HG02970 (cell line): ENCODE measurements around the gene SREK1.
A peak's percentile ranks its signal among the peaks of the same experiment; 100 is the strongest.
"Not testable (repeated sequence)": the region's sequence is repeated elsewhere in the genome, so short reads cannot be mapped to it uniquely, and the experiment has no call there.

Experiments used
- ATAC-seq: cut with Tn5 transposase; IDR thresholded peaks from one replicate; pipeline ENCODE4 v1.9.1; 2021; ENCODE audit warnings: mild to moderate bottlenecking, moderate library complexity, moderate number of reproducible peaks; ENCODE audit not compliant: unreplicated experiment, low FRiP score

SREK1 gene, protein sequence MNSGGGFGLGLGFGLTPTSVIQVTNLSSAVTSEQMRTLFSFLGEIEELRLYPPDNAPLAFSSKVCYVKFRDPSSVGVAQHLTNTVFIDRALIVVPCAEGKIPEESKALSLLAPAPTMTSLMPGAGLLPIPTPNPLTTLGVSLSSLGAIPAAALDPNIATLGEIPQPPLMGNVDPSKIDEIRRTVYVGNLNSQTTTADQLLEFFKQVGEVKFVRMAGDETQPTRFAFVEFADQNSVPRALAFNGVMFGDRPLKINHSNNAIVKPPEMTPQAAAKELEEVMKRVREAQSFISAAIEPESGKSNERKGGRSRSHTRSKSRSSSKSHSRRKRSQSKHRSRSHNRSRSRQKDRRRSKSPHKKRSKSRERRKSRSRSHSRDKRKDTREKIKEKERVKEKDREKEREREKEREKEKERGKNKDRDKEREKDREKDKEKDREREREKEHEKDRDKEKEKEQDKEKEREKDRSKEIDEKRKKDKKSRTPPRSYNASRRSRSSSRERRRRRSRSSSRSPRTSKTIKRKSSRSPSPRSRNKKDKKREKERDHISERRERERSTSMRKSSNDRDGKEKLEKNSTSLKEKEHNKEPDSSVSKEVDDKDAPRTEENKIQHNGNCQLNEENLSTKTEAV

DNA sequence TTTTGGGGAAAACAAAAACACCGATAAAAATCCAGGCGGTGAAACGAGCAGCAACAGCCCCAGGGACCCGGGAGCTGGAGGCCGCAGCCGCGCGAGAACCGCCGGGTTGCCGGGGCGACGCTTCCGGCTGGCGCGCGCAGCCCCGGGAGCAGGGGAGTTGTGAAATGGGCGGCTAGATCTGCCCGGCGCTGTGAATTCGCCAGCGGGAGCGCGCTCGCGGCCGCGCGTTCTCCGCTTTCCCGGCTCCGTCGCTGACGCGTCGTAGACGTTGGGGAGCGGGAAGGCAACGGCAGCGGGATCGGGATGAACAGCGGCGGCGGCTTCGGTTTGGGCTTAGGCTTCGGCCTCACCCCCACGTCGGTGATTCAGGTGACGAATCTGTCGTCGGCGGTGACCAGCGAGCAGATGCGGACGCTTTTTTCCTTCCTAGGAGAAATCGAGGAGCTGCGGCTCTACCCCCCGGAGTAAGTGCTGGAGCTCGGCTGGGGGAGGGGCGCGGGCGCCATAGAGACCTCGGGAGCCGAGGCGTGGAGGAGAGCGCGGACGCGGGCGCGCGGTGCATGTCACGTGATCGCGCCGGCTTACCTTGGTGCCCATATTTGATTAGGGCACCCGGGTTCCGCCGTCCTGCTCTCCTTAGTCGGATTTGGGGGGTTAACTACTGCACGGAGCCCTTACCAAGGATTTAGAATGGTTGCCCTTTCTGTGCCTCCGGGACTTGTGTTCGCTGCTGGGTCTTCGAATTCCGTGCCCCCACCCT, at the start of gene SREK1:
SREK1 (plus strand) TSS at position 227 of the 760 bp plus-strand sequence; CDS start at position 304, 77 bp downstream.
- ATAC-seq = peak; percentile 78

DNA sequence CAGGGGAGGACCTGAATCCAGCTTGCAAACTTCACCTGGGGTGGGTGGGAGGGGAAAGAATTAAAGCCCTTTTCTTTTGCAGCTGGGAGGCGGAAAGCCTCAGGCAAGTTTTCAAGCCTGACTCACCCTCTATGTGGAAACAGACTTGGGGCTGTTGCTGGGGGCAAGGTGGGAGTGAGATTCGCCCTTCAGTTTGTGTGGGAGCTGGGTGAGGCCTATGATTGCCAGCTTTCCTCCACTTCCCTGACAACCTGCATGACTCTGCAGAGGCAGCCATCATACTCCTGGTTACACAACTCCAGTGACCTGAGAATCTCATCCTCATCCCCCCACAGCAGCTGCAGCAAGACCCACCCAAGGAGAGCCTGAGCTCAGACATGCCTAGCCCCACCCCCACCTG, 43.2 kb upstream of the SREK1 start:
- no peak for ATAC-seq

DNA sequence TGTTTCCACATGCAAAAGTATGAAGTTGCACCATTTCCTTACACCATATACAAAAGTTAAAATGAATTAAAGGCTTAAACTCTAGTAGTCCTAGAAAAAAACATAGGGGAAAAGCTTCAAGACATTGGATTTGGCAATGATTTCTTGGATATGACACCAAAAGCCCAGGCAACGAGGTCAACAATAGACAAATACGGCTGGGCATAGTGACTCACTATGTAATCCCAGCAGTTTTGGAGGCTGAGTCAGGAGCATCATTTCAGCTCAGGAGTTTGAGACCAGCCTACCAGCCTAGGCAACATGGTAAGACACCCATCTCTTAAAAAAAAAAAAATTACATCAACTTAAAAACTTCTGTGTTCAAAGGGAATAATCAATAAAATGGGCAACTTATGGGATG, 30.9 kb upstream of the SREK1 start:
- no peak for ATAC-seq

DNA sequence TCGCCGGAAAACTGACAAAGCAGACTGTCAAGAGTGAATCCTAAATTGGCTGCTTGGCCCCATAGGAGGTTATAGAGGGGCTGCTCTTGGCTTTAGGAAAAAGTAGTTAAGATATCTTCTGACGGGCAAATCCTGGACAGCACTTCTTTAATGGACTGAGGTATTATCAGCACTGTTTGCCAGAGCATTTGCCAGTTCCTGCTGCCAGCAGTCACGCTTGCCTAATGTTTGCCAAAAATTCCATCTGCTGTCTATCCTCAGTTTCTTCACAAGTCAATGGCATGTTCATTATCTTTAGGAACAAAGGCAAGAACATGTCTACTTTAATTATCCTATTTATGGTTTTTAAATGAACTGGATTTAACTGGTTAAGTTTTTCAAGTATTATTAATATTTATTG, 25.8 kb upstream of the SREK1 start:
- ATAC-seq = no peak

DNA sequence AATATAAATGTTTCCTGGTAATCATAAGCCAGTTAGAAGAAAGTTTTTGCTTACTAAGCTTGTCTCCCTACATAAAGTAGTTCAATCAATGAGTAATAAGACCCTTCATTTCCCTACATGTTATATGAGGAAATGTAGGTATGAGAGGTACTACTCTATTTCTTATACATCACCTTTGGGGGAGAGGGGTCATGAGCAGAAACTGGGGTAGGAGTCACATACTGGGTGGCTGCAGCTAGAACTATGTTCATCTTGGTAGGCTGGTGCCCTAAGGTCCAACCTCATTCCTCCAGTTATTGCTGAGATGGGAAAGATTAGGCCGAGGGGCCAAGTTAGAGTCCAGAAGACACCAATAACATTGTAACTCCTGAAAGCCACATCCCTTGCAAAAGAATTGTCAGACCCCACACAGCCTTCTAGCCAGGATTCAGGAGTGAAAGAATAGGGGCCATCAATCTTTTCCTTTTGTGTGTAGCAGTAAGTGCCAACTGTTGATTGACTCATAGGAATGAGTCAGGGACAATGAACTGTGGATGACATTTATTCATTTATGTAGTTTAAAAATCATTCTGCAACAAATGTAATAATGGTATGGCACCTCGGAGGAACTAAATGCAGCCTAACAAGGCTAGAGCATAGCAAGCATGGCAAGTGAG, 21.6 kb upstream of the SREK1 start:
- no peak for ATAC-seq

DNA sequence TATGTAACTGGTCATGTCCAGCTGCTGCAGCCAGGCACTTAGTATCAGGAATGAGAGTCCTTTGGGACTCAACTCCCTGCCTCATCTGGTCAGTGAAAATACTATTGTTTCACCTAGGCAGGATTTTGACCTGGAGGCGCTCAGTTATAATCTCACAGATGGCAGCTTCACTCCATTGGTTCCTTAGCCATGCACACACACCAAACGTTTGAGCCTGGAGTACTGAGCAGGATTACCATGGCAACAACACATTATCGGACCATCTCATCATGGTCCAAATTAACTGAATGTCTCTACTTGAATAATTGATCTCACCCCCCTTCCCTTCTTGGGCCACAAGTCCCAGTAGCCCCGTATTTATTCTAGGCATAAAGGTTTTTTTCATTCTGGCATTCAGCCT, 15.0 kb upstream of the SREK1 start:
- ATAC-seq = no peak

GRCh38 chr5:66130493-66130892, 13.6 kb upstream of the SREK1 start:
- ATAC-seq = no peak

DNA sequence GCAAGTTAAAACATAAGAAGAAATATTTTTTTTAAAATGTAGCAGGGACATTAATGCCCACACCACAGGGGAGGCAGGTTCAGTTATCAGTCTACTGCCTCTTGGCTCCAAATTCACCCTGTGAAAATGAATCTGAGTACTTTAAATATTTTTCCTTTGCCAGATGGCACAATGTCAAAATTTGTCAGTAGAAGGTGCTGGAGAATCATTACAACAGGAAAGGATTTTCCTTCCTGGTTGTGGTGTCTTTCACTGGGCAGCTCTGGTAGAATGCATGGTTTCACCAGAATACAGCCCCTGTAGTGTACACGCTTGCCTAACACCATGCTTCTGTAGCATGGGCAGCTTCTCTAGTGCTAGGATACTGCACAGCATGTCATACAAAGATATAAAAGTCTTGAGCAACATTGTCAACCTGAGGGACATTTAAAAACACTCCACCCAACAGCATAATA, 9.7 kb upstream of the SREK1 start:
- no peak for ATAC-seq

DNA sequence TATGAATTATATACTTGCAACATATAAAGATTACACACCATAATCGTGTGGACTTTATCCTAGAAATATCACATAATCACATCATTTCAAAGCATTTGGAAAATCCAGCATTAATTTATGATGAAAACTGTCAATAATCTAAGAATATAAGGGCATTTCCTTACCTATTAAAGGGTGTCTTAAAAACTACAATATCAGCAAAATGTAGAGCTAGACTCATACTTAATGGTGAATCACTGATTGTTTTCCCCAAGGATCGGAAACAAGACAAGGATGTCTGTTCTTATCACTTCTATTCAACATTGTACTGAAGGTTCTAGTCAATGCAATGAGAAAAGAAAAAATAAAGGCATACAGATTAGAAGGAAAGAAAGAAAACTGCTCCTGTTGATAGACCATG, 8.0 kb upstream of the SREK1 start:
- no peak for ATAC-seq

GRCh38 chr5:66136944-66137343, 7.2 kb upstream of the SREK1 start:
- not testable (repeated sequence) for ATAC-seq

DNA sequence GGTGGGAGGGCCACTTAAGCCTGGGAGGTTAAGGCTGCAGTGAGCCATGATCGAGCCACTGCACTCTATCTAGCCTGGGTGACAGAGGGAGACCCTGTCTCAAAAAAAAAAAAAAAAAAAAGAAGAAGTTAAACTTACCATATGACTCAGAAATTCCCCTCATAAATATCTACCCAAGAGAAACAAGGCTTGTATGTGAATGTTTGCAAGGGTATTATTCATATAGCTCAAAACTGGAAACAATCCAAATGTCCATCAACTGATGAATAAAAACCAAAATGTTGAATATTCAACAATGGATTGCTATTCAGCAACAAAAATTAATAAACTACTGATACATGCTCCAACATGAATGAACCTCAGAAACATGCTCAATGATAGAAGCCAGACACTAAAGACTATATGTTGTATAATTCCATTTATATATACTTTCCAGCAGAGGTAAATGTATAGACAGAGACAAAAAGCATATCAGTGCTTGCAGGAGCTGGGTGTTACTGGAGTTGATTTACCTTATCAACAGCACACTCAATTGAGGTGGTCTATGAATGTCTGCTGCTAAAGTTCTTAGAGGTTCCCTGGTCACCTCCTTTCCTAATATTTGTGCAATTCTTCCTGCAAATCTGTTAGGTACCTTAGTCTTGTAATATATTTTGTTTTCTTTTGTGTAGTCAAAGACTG, 5.3 kb upstream of the SREK1 start:
- no peak for ATAC-seq

GRCh38 chr5:66139318-66139712, 4.8 kb upstream of the SREK1 start:
- no peak for ATAC-seq

GRCh38 chr5:66142417-66142816, 1.7 kb upstream of the SREK1 start:
- ATAC-seq = no peak

GRCh38 chr5:66143473-66144073, 527 bp upstream of the SREK1 start:
- ATAC-seq = peak; percentile 6

DNA sequence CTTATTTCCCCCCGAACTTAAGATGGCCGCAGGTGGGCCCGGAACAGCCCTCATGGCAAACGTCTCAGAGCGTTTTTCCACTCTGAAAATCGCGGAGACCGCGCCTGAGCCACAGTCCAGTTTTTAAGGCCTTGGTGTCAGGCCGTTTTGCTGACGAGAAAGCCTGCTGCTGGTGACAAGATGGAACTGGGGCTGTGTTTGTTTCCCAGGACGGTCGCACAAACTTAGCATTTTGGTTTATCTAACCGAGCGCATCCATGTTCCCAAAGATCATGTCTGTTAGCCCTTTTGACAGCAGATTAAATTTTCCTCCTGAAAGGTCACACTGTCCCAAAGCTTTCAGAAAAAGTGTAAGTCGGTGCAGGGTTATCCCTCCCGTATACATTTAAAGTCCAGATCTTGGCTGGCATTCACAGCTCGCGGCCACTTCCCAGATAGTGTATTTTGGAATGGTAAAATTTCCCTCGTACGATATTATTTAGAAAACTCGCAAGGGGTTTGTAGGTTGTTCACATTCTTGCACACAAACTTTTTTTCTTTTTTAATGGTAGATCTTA, 812 bp downstream of the SREK1 start:
- ATAC-seq = peak; percentile 34

DNA sequence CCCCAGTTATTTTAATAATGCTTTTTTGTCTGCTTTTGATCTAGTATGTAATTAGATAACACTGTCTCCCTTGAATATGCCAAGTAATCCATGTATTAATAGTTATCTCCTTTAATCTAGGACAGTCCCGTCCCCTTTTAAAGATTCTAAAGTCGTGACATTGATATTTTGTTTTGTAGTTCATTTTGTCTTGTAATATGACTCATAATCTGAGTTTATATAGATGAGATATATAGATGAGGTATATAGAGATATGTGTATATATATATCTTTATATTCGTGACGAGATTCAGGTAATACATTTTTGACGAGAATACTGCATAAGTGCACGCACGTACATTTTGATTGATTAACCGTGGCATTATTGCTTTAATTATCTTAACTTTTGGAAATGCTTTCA, 1.6 kb downstream of the SREK1 start:
- ATAC-seq = no peak

DNA sequence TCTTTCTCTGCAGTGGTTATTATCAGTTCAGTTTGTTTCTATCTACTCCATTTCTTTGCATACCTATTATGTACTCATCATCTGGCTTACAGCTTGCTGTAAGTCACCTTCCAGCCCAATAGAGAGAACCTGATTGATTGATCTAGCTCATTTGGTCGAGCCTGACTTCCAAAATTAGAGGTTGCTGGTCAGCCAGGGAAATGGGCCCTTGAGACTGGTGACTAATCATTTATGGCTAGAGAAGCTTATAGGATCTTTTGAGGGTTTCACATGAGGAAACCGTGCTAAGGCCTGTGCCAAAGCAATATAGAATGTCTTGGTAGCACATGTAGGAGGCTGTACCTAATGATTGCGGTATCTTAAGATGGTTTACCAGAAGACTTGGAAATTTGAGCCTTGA, 5.8 kb downstream of the SREK1 start:
- no peak for ATAC-seq

GRCh38 chr5:66151030-66151429, 6.9 kb downstream of the SREK1 start:
- ATAC-seq = no peak

DNA sequence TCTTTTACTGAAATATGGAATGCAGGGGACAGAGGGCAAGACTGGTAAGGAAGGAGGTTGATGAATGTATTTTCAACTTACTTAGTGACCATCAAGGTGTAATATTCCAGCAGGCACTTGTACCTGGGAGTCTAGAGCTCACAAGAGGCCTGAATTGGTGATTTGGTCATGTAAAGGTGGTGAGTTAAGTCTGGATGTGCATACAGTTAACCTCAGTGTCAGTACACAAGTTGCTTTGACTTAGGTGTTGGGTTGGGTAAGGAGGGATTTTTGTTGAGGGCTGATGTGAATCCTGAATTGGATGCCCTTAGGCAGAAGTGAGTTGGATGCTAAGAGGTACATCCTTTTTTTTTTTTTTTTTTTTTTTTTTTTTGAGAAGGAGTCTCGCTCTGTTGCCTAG, 7.4 kb downstream of the SREK1 start:
- ATAC-seq = no peak

DNA sequence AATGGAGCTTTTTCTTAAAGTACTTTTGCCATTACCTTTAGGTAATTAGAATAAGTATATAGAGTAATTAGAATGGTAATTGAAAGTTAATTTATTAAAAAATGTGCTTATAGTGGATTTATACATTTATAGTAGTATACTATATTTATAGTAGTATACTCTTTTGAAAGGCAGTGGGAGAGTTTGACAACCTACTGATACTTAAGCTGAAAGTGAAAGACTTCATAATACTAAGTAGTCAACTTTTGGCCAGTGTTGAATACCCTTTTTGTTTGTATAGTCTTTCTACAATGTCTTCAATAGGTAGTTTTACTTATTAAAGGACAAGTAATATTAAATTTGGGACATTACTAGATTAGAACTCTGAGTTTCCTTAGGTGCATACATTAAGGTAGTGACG, 12.9 kb downstream of the SREK1 start:
- no peak for ATAC-seq
